Caco-2 (cell line): ENCODE results near the gene ZNF408. TPM values are rescaled to one million over a fixed set of nuclear protein-coding genes. Genes with fewer than 3 reads are reported as not detected.

ENCODE experiments used
- BruUV-seq: library from RNA; stranded (reverse); fragments of 400-500 nt; replicated peaks from 2 replicates; lab custom pipeline; 2021; lab: Mats Ljungman, UMichigan
- CTCF ChIA-PET: fragments of 300-600 bp; sonication (Branson Sonifier 250); formaldehyde crosslinking; loops from one replicate; lab custom pipeline; 2022; ENCODE audit warnings: antibody characterized with exemption; lab: Charles Lee
- POLR2A ChIA-PET: fragments of 300-600 bp; sonication (Branson Sonifier 250); formaldehyde crosslinking; loops from one replicate; lab custom pipeline; 2022; ENCODE audit warnings: antibody characterized with exemption; lab: Charles Lee
- DNase-seq, 2 experiments: peaks; one replicate each; pipeline versions ENCODE4 v3.0.0 to v3.0.0-alpha.2; 2020 to 2022
- H3K27me3 ChIP-seq: replicated peaks from 2 replicates; pipeline ENCODE4 v1.6.0; 2011; ENCODE audit warnings: low read length; ENCODE audit not compliant: control insufficient read depth, insufficient read depth
- H3K36me3 ChIP-seq: 2 replicates; pipeline ENCODE4 v1.5.1; 2011; ENCODE audit warnings: low read length; ENCODE audit not compliant: control insufficient read depth, insufficient read depth
- H3K4me1 ChIP-seq: fragments of 250-450 bp; sonication (Bioruptor Pico); 2 replicates; pipeline ENCODE4 v1.5.1; 2020; ENCODE audit warnings: mild to moderate bottlenecking
- H3K4me3 ChIP-seq: 2 replicates; pipeline ENCODE4 v1.5.1; 2011; ENCODE audit warnings: low read depth, mild to moderate bottlenecking, control low read depth, low read length
- H3K9me3 ChIP-seq: fragments of 250-450 bp; sonication (Bioruptor Pico); 2 replicates; pipeline ENCODE4 v1.5.1; 2020; ENCODE audit warnings: mild to moderate bottlenecking, moderate library complexity
- H3K27ac Mint-ChIP-seq: one replicate; pipeline ENCODE4 v1.8.0; 2022; ENCODE audit warnings: mixed read lengths; ENCODE audit not compliant: unreplicated experiment
- H3K27me3 Mint-ChIP-seq: one replicate; pipeline ENCODE4 v1.8.0; 2022; ENCODE audit warnings: mixed read lengths; ENCODE audit not compliant: insufficient read depth, unreplicated experiment
- H3K36me3 Mint-ChIP-seq: one replicate; pipeline ENCODE4 v1.8.0; 2022; ENCODE audit warnings: mild to moderate bottlenecking, mixed read lengths; ENCODE audit not compliant: insufficient read depth, unreplicated experiment
- H3K4me1 Mint-ChIP-seq: one replicate; pipeline ENCODE4 v1.8.0; 2022; ENCODE audit warnings: low read depth, mixed read lengths; ENCODE audit not compliant: unreplicated experiment
- H3K4me3 Mint-ChIP-seq: one replicate; pipeline ENCODE4 v1.8.0; 2022; ENCODE audit warnings: mild to moderate bottlenecking, moderate library complexity, mixed read lengths; ENCODE audit not compliant: unreplicated experiment
- H3K9me3 Mint-ChIP-seq: one replicate; pipeline ENCODE4 v1.8.0; 2022; ENCODE audit warnings: mixed read lengths; ENCODE audit not compliant: unreplicated experiment
- intact Hi-C: fragments of 100-400 bp; cut with micrococcal nuclease; formaldehyde crosslinking; loops from one replicate; pipeline ENCODE4 v1.10.0; 2022; ENCODE audit not compliant: unreplicated experiment
- total RNA-seq: library from RNA; stranded (reverse); gene quantifications from 2 replicates; pipeline ENCODE4 v1.2.3, GENCODE V29; 2022
- TF ChIP-seq, protein P1 (sequence below), 2 experiments: fragments of 200-600 bp in 1 of 2; IDR thresholded peaks; 1 replicate in 1 of 2; 2 replicates in 1 of 2; pipeline versions ENCODE4 v1.5.1 to v1.8.0; 2011 to 2022; ENCODE audit warnings: antibody characterized with exemption in 1 of 2, control low read depth in 1 of 2, inconsistent platforms in 1 of 2, low read depth in 1 of 2, low read length in 1 of 2, mild to moderate bottlenecking in 1 of 2, moderate library complexity in 1 of 2; ENCODE audit not compliant: insufficient read depth in 1 of 2, severe bottlenecking in 1 of 2, unreplicated experiment in 1 of 2

The ZNF408 gene
- total RNA-seq, 1 experiment from 2014 or later: 23.3 TPM

DNA sequence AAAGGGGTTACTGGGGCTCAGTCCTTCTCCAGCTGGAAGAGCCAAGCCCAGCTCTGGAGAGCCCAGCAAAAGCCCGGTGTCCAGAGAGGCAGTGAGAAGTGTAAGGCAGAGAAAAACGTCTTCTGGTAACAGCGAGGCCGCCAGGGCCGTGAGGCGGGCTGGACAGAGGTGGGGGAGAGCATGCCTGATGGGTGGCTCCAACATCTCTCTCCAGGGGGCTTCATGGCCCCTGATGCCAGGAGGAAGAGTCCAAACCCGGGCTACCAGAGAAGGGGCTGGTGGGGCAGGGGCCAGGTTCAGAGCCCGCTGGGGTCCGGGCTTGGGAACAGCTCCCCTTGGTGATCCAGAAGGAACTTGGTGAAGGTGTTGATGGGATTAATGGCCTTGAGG, 22.1 kb upstream of the ZNF408 start:
- no peak for DNase-seq
- no peaks in the 10 kb centered on the region for H3K9me3 ChIP-seq
- H3K4me3 Mint-ChIP-seq: no peak overlapping the region
- H3K27me3 ChIP-seq: no peaks in the 10 kb centered on the region
- no peaks in the 10 kb centered on the region for H3K27me3 Mint-ChIP-seq
- no TSS peak for BruUV-seq
- H3K36me3 Mint-ChIP-seq: peaks cover 34% of the 10 kb centered on the region
- POLR2A ChIA-PET: no interaction called here
- CTCF ChIA-PET: interaction anchor here (0.7 kb wide), 1 partner anchor 1546 kb away, joined by 3 read pairs; no protein-coding TSS in a partner anchor
- TF ChIP-seq, protein P1, sequence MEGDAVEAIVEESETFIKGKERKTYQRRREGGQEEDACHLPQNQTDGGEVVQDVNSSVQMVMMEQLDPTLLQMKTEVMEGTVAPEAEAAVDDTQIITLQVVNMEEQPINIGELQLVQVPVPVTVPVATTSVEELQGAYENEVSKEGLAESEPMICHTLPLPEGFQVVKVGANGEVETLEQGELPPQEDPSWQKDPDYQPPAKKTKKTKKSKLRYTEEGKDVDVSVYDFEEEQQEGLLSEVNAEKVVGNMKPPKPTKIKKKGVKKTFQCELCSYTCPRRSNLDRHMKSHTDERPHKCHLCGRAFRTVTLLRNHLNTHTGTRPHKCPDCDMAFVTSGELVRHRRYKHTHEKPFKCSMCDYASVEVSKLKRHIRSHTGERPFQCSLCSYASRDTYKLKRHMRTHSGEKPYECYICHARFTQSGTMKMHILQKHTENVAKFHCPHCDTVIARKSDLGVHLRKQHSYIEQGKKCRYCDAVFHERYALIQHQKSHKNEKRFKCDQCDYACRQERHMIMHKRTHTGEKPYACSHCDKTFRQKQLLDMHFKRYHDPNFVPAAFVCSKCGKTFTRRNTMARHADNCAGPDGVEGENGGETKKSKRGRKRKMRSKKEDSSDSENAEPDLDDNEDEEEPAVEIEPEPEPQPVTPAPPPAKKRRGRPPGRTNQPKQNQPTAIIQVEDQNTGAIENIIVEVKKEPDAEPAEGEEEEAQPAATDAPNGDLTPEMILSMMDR (IDR thresholded peaks at IDR 0.05; ENCODE audit: insufficient read depth in 1 of 2, low read depth in 1 of 2, low read length in 1 of 2, severe bottlenecking in 1 of 2, unreplicated experiment in 1 of 2): no peak
- peaks cover 22% of the 10 kb centered on the region for H3K4me1 ChIP-seq
- H3K27ac Mint-ChIP-seq: no peak overlapping the region
- H3K9me3 Mint-ChIP-seq: no peaks in the 10 kb centered on the region
- H3K36me3 ChIP-seq: peaks cover 3% of the 10 kb centered on the region; the same call in 1 of the 2 replicates
- no peak overlapping the region for H3K4me3 ChIP-seq
- intact Hi-C loops: no loop called here
- H3K4me1 Mint-ChIP-seq: peaks cover 12% of the 10 kb centered on the region

DNA sequence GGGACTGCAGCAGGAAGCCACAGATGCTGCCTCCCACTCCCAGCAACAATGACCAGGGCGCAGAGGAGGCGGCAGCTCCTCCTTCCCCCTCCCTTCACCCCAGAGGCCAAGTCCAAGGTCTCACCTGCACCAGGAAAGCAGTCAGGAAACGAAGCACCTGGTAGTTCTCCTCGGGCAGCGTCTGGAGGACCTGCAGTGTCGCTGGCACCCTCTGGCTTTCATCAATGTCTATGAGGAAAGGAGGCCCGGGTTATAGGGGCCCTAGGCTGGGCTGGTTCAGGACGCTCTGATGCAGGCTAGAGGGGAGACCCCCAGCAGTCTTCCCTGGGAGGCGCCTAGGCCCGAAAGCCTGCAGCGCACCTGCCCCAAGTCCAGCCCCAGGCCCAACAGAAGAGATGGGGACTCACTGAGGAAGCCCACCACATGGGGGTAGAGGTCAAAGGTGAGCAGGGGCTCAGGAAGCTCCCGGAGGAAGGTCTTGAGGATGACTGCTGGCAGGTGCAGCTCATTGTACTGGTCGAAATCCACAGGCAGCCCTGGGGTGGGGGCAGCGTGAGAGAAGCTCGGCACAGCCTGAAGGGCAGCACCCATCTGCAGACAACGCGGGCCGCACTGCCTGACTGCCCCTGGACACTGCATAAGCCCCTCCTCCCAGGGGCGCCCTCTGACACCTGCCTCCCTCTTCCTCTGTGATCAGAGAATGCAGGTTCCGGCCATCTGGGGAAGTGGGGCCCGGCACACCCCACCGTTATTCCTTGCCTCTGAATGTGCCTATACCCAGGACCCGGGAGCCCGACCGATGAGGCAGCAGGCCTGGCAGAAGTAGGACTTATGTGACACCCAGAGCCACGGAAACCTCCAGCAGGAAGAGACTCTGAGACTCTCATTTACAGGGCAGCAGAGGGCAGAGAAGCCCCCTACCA, 21.3 kb upstream of the ZNF408 start:
- no peaks in the 10 kb centered on the region for H3K9me3 ChIP-seq
- no peak for DNase-seq
- Mint-ChIP-seq H3K9me3 (no peaks in the 10 kb centered on the region), H3K36me3 (peaks cover 41% of the 10 kb centered on the region), H3K4me3 (no peak overlapping the region), H3K4me1 (peaks cover 11% of the 10 kb centered on the region), H3K27me3 (no peaks in the 10 kb centered on the region), H3K27ac (peak overlapping the region; percentile 31)
- H3K36me3 ChIP-seq: peaks cover 3% of the 10 kb centered on the region; the same call in 1 of the 2 replicates
- no peaks in the 10 kb centered on the region for H3K27me3 ChIP-seq
- POLR2A ChIA-PET: no interaction called here
- intact Hi-C loops: no loop called here
- H3K4me3 ChIP-seq: no peak overlapping the region
- TF ChIP-seq, protein P1 (IDR thresholded peaks at IDR 0.05; ENCODE audit: insufficient read depth in 1 of 2, low read depth in 1 of 2, low read length in 1 of 2, severe bottlenecking in 1 of 2, unreplicated experiment in 1 of 2): no peak
- H3K4me1 ChIP-seq: peaks cover 14% of the 10 kb centered on the region
- no TSS peak for BruUV-seq
- CTCF ChIA-PET: no interaction called here

DNA sequence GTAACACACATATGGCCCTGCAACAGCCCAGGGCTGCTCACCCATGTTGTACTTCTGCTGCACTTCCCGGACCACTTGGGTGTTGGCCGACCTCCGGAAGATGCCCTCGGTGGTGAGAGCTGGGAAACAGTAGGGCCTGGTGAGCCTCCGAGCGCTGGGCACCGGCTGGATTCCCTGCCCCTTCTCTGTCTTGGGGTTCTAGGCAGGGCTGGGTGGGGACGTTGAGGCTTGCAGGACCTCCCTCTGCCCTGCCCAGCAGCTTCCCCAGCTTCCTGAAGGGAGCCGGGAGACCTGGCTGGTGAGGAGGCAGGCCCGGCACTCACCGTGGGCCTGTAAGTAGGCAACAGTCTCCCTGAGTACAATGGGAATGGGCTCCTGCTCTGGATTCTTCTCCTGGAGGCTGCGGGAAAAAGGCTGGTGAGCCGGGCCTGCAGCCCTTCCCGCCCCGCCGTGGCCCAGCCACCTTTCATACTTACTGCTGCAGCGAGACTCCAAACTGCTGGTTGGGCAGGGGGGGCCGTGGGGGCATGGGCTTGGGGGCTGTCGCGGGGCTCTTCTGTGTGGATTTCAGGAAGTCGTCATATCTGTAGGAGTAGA, 20.6 kb upstream of the ZNF408 start:
- intact Hi-C loops: no loop called here
- Histone ChIP-seq H3K4me1 (peaks cover 6% of the 10 kb centered on the region), H3K4me3 (no peak overlapping the region), H3K27me3 (no peaks in the 10 kb centered on the region), H3K36me3 (peaks cover 3% of the 10 kb centered on the region; the same call in 1 of the 2 replicates), H3K9me3 (no peaks in the 10 kb centered on the region)
- Mint-ChIP-seq H3K9me3 (no peaks in the 10 kb centered on the region), H3K27ac (no peak overlapping the region), H3K27me3 (no peaks in the 10 kb centered on the region), H3K4me3 (no peak overlapping the region), H3K36me3 (peaks cover 48% of the 10 kb centered on the region), H3K4me1 (peaks cover 3% of the 10 kb centered on the region)
- ChIA-PET POLR2A (no interaction called here), CTCF (no interaction called here)
- no TSS peak for BruUV-seq
- DNase-seq: no peak
- TF ChIP-seq, protein P1 (IDR thresholded peaks at IDR 0.05; ENCODE audit: insufficient read depth in 1 of 2, low read depth in 1 of 2, low read length in 1 of 2, severe bottlenecking in 1 of 2, unreplicated experiment in 1 of 2): no peak
